ENCODE results near the gene SMAD3. TPM values are rescaled to one million over a fixed set of nuclear protein-coding genes. Genes with fewer than 3 reads are reported as not detected.
"Not testable (repeated sequence)": the region's sequence is repeated elsewhere in the genome, so short reads cannot be mapped to it uniquely, and the experiment has no call there.

SMAD3 gene
- total RNA-seq, 2 donors from 2014 or later = 47.9 to 78.5 TPM

GRCh38 chr15:67019884-67020520 lies 45.4 kb upstream of the SMAD3 start:
- no peaks in the 10 kb centered on the region for H3K36me3 ChIP-seq
- DNase-seq (ENCODE audit: low spot score) = no peak

GRCh38 chr15:67020668-67021067 lies 44.7 kb upstream of the SMAD3 start:
- ATAC-seq (ENCODE audit: insufficient number of reproducible peaks, low FRiP score, low read depth); H3K9me3 ChIP-seq; H3K27ac ChIP-seq; H3K4me3 ChIP-seq; H3K36me3 ChIP-seq; DNase-seq (ENCODE audit: low spot score); H3K27me3 ChIP-seq (replicated peaks; ENCODE audit: insufficient read depth): not testable (repeated sequence)
- peaks cover 18 to 20% of the 10 kb centered on the region in 2 donors for H3K4me1 ChIP-seq (ENCODE audit: control insufficient read depth in 1 of 2, low read depth in 2 of 2)

More at GRCh38 chr15:67019884-67020520, 45.4 kb upstream of the SMAD3 start:
- Histone ChIP-seq H3K4me3 (no peak overlapping the region), H3K9me3 (no peaks in the 10 kb centered on the region), H3K4me1 (ENCODE audit: control insufficient read depth in 1 of 2, low read depth in 2 of 2) (peaks cover 11 to 13% of the 10 kb centered on the region in 2 donors), H3K27me3 (replicated peaks; ENCODE audit: insufficient read depth) (no peaks in the 10 kb centered on the region), H3K27ac (no peak overlapping the region)
- TF ChIP-seq CTCF (IDR thresholded peaks at IDR 0.05) = no peak
- no peak for ATAC-seq (ENCODE audit: insufficient number of reproducible peaks, low FRiP score, low read depth)

GRCh38 chr15:67021455-67021854 lies 43.9 kb upstream of the SMAD3 start:
- peaks cover 23 to 28% of the 10 kb centered on the region in 2 donors for H3K4me1 ChIP-seq (ENCODE audit: control insufficient read depth in 1 of 2, low read depth in 2 of 2)
- TF ChIP-seq CTCF (IDR thresholded peaks at IDR 0.05) = no peak
- no peak overlapping the region for H3K27ac ChIP-seq
- no peaks in the 10 kb centered on the region for H3K27me3 ChIP-seq (replicated peaks; ENCODE audit: insufficient read depth)
- ATAC-seq (ENCODE audit: insufficient number of reproducible peaks, low FRiP score, low read depth) (no peak), DNase-seq (ENCODE audit: low spot score) (no peak)
- H3K36me3 ChIP-seq = no peaks in the 10 kb centered on the region
- H3K4me3 ChIP-seq = no peak overlapping the region
- H3K9me3 ChIP-seq = no peaks in the 10 kb centered on the region

GRCh38 chr15:67022587-67023105 lies 42.8 kb upstream of the SMAD3 start:
- no peak overlapping the region for H3K4me3 ChIP-seq
- no peak for TF ChIP-seq CTCF (IDR thresholded peaks at IDR 0.05)
- DNase-seq (ENCODE audit: low spot score) (no peak), ATAC-seq (ENCODE audit: insufficient number of reproducible peaks, low FRiP score, low read depth) (no peak)
- H3K27ac ChIP-seq = no peak overlapping the region
- H3K9me3 ChIP-seq = no peaks in the 10 kb centered on the region
- peaks cover 23 to 30% of the 10 kb centered on the region in 2 donors for H3K4me1 ChIP-seq (ENCODE audit: control insufficient read depth in 1 of 2, low read depth in 2 of 2)
- no peaks in the 10 kb centered on the region for H3K27me3 ChIP-seq (replicated peaks; ENCODE audit: insufficient read depth)
- no peaks in the 10 kb centered on the region for H3K36me3 ChIP-seq

GRCh38 chr15:67023517-67024313 lies 41.7 kb upstream of the SMAD3 start:
- H3K27me3 ChIP-seq (replicated peaks; ENCODE audit: insufficient read depth) = no peaks in the 10 kb centered on the region
- H3K36me3 ChIP-seq = no peaks in the 10 kb centered on the region
- H3K27ac ChIP-seq = peak overlapping the region in 1 of 2 donors; percentile 56
- peaks cover 23 to 30% of the 10 kb centered on the region in 2 donors for H3K4me1 ChIP-seq (ENCODE audit: control insufficient read depth in 1 of 2, low read depth in 2 of 2)
- DNase-seq (ENCODE audit: low spot score) = no peak
- no peak for TF ChIP-seq CTCF (IDR thresholded peaks at IDR 0.05)
- no peak for ATAC-seq (ENCODE audit: insufficient number of reproducible peaks, low FRiP score, low read depth)
- no peak overlapping the region for H3K4me3 ChIP-seq
- H3K9me3 ChIP-seq = no peaks in the 10 kb centered on the region
